Epithelial cell of esophagus (primary cell): ENCODE results near the gene ZBTB20.

ENCODE experiments used
- DNase-seq: peaks from one replicate; pipeline ENCODE4 v3.0.0; 2010; ENCODE audit warnings: low read depth
- H3K4me3 ChIP-seq: 2 replicates; pipeline ENCODE4 v1.5.1; 2011; ENCODE audit warnings: mild to moderate bottlenecking, low read length, control low read depth
- TF ChIP-seq, protein P1 (sequence below): IDR thresholded peaks from 2 replicates; pipeline ENCODE4 v1.5.1; 2011; ENCODE audit warnings: low read depth, mild to moderate bottlenecking, low read length, control low read depth, inconsistent platforms; ENCODE audit not compliant: insufficient read depth; ENCODE audit errors: missing control alignments

ZBTB20 gene

DNA sequence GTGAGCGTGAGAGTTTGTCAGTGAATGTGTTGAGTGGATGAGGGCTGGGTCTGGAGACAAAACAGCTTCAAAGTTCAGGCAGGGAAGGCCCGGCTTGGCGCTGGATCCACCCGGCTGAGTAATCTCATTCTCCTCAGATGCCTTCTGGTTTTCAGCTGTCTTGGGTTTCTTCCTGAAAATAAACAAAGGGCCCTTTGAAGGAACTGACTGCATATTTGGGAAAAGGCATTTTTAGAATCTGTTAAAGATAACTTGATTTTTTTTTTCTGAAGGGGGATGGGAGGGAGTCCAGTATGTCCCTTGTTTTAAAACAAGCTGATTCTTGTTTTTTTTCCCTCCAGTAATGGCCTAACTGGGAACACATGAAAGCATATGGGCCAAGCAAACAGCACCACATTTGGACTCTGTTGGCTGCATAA is 766.8 kb downstream of the ZBTB20 start:
- peak; percentile 43 for DNase-seq
- TF ChIP-seq, protein P1, sequence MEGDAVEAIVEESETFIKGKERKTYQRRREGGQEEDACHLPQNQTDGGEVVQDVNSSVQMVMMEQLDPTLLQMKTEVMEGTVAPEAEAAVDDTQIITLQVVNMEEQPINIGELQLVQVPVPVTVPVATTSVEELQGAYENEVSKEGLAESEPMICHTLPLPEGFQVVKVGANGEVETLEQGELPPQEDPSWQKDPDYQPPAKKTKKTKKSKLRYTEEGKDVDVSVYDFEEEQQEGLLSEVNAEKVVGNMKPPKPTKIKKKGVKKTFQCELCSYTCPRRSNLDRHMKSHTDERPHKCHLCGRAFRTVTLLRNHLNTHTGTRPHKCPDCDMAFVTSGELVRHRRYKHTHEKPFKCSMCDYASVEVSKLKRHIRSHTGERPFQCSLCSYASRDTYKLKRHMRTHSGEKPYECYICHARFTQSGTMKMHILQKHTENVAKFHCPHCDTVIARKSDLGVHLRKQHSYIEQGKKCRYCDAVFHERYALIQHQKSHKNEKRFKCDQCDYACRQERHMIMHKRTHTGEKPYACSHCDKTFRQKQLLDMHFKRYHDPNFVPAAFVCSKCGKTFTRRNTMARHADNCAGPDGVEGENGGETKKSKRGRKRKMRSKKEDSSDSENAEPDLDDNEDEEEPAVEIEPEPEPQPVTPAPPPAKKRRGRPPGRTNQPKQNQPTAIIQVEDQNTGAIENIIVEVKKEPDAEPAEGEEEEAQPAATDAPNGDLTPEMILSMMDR: no peak
- no peak overlapping the region for H3K4me3 ChIP-seq

DNA sequence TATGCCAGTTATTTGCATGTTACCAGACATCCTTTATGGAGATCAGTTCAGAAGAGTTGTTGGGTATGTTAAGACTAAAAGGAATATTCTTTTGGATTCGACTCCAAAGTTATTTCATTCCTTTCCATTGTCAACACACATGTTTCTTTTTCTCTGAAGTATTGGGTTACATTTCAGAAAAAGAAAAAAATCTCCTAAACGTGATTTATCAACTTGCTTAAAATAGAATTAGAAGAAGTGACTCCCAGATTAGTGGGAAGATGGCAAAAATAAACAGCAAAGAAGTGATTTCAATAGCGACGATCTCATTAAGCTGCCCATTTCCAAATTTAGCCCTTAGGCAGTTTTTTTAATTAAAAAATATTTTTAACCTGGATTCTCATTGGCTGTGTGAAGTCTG is 767.8 kb downstream of the ZBTB20 start:
- no peak for DNase-seq
- no peak overlapping the region for H3K4me3 ChIP-seq
- TF ChIP-seq, protein P1: no peak

DNA sequence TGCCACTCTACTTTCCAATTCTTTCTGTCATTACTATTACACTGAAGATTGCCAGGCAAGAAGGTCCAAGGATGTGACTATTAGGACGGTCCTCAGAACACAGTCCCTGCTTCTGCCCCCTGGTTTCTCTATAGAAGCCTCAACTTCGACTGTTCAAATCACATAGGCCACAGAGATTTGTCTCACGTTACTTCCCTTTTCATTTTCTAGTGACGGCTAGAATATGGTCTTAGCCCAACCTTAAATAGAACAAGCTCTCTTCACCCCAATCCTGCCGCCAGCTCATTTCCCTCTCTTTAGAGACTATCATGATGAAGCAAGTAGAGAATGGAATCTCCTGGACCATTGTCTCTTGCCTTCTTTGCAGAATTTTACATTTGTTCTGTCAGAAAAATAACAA is 768.3 kb downstream of the ZBTB20 start:
- H3K4me3 ChIP-seq: no peak overlapping the region
- TF ChIP-seq, protein P1: no peak
- no peak for DNase-seq

DNA sequence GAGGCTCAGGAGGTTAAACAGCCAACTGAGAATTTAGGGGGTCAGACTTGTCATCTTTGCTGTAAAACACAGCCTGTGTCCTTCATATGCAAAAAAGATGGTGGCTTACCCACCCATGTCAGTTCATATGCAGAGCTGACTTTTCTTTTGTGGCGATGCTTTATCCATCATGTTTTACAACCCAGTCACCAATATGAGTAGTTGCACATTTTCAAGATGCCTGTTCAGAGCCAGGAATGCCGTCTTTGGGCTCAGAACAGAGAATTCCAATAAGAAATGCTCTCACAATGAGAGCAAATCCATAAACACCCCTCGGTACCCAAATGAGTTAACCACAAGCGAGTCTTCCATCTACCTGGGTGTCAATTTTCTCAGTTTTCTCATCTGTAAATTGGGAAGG is 769.7 kb downstream of the ZBTB20 start:
- H3K4me3 ChIP-seq: no peak overlapping the region
- no peak for DNase-seq
- TF ChIP-seq, protein P1: no peak

DNA sequence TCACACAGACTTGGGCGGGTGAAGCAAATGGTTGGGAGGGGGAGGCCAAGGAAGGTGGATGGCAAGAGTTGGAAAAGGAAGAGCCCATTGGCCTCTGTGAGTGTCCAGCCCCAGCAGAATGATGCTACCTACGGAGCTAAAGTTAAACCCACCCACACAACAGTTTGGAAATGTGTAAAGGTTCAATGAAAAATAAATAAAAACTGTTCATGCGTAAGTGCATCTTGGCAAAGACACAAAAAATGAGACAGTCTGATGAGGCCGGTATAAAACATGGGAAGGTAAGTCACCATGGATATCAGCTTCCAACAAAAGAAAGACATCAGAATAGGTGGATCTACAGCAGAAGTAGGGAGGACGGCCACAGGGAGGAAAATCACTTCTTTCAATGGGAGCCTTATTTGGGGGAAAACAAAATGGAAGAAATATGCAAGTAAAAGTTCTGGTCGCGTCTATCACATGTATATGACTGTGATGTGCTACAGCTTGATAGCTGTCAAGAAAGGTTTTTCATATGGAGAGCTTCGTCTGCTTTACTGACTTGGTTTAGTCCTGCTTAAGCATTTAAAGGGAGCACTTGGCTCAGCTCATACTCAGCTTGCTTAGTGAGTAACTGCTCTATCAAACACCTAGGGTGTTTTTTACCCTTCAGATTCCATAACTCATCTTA is 770.4 kb downstream of the ZBTB20 start:
- DNase-seq: no peak
- TF ChIP-seq, protein P1: no peak
- H3K4me3 ChIP-seq: no peak overlapping the region

DNA sequence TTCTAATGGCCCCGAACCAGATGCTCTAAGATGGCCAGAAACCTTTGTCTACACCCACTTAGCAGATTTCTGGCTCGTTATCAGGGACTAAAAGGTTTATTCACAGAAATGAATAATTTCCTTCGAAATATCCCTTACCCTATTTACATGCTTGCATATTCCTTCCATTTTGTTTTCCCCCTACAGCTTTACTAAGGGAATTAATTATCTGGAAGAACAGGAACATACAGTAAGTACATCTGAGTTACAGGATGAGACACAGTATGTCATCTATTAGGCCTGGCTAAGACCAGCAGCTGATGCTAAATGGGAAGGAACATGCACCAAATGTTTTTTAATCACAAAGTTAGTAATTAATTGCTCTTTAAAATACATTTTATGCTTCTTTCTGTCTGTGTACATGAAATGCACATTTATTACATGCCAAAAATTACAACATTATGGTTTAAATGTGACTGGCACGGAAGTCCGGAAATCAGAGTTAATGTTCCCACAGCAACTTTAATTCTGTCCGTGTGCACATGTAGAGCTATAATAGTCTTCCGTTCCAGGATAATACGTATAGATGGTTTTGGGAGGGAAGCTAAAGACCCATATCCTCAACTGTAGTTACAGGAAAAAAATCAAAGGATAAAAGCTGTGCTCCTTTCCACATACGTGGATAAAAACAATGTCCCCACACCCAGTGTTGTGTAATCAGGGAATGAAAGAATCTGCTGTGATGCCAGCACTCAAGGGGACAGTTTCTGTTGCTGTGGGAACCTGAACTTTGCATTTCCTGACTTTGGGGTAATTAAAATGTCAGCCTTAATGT is 771.3 kb downstream of the ZBTB20 start:
- no peak overlapping the region for H3K4me3 ChIP-seq
- DNase-seq: no peak
- TF ChIP-seq, protein P1: no peak
